KOPT-K1 (cell line): Measurements from ENCODE around the gene CDKN2AIPNL.

ENCODE experiments used
- H3K27ac ChIP-seq: fragments of 200-600 bp; sonication (generic); 2 replicates; pipeline ENCODE4 v1.5.1; 2016; ENCODE audit warnings: antibody characterized with exemption, mild to moderate bottlenecking, low read depth, low read length; ENCODE audit not compliant: poor library complexity, severe bottlenecking
- H3K36me3 ChIP-seq: fragments of 200-600 bp; sonication (generic); 2 replicates; pipeline ENCODE4 v1.5.1; 2017; ENCODE audit warnings: antibody characterized with exemption, mild to moderate bottlenecking, low read length, moderate library complexity; ENCODE audit not compliant: insufficient read depth
- H3K9me3 ChIP-seq: fragments of 200-600 bp; sonication (generic); 2 replicates; pipeline ENCODE4 v1.5.1; 2017; ENCODE audit warnings: antibody characterized with exemption, low read length, mild to moderate bottlenecking; ENCODE audit not compliant: insufficient read depth, poor library complexity, severe bottlenecking

The CDKN2AIPNL gene, protein sequence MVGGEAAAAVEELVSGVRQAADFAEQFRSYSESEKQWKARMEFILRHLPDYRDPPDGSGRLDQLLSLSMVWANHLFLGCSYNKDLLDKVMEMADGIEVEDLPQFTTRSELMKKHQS

DNA sequence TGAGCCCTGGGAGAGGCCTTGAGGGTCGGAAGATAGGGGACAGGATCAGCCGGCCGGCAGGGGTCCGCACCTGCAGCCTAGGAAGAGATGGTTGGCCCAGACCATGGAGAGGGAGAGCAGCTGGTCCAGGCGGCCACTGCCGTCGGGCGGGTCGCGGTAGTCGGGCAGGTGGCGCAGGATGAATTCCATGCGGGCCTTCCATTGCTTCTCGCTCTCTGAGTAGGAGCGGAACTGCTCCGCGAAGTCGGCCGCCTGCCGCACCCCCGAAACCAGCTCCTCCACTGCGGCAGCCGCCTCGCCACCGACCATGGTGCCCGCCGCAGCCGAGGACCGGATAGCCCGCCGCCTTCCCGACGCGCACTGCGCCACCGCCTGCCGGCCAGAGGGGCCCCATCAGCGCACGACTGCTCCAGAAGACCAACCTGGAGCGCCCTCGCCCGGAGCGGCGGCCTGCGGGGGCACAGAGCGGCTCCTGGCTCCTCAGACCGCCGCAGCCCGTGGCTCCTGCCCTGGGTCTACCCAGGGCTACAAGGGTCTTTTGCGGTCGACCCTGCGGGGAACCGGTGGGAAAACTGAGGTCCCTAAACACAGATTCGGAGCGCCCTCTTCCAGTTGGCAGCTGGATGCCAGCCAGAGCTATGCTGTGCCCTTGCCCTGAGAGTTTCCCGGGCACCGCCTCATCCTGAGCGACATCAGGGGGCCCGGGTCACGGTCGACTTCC is at the start of gene CDKN2AIPNL:
Gene CDKN2AIPNL, minus strand, starts transcription at position 336 of the 721 bp plus-strand sequence. Its CDS starts 27 bp downstream, at position 309.
- peak within 1 kb of the TSS; percentile 74 for H3K27ac ChIP-seq

DNA sequence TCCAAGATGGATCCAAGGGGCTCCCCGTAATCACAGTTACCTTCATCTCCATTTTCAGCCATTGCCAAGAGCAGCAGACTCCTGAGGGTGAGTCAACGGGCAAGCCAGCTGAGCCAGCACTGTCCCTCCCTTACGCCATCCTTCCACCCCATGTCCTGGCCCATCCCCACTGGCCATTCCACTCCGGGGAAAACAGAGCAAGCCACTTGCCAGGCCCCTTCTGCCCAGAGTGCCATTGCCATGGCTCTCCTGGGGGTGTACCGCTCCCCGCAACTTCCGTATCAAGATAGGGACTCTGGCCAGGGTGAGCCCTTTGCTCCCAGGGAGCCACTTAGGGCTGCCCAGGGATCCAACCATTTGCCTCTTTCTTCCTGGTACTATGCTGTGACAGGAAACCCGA is 48.9 kb upstream of the CDKN2AIPNL start:
- no peaks in the 10 kb centered on the region for H3K9me3 ChIP-seq
- no peak overlapping the region for H3K27ac ChIP-seq
- no peaks in the 10 kb centered on the region for H3K36me3 ChIP-seq

More for the DNA sequence above, at the start of gene CDKN2AIPNL:
- H3K36me3 ChIP-seq = peaks cover 27% of the 10 kb centered on the region
- H3K9me3 ChIP-seq = no peaks in the 10 kb centered on the region

- no peaks in the 10 kb centered on the region for H3K9me3 ChIP-seq
- H3K27ac ChIP-seq = no peak overlapping the region
- no peaks in the 10 kb centered on the region for H3K36me3 ChIP-seq
These were observed 47.8 kb upstream of the CDKN2AIPNL start for GRCh38 chr5:134459491-134459890.

GRCh38 chr5:134459010-134459403 is 47.3 kb upstream of the CDKN2AIPNL start:
- H3K9me3 ChIP-seq = no peaks in the 10 kb centered on the region
- no peaks in the 10 kb centered on the region for H3K36me3 ChIP-seq
- H3K27ac ChIP-seq = no peak overlapping the region

DNA sequence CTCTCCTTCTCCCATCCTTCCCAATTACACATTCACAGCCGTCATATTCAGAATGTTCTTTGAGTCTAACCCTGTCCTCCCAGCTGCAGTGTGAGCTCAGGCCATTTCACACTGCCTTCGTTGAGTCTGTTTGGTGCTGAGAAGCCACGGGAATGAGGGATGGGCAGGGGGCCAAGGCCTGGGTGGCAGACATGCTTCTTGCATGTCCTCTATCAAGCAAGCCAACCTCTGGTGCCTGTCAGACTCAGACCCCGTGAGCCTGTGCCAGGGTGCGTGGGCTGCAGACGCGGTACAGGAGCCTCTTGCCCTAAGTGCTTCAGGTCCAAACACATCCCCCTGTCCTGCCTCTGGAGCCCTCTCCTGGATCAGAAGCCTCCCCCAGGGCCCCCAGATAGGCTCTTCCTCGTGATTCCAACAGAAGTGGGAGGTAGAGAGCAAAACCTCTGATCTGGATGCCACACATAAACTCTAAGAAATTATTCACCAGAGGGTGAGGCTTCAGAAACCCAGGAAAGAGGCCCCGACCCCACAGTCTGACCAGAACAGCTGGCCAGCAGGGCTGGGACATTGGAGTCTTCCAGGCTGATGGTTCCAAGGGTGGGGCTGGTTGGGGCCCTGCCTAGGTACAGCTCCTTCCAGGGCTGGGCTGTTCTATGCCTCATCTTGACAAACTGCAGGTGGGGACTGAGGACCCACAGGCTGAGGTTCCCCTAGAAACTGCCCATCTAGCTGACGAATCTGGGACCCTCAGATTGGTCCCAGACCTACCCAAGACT is 46.7 kb upstream of the CDKN2AIPNL start:
- Histone ChIP-seq H3K27ac (no peak overlapping the region), H3K9me3 (no peaks in the 10 kb centered on the region), H3K36me3 (no peaks in the 10 kb centered on the region)

DNA sequence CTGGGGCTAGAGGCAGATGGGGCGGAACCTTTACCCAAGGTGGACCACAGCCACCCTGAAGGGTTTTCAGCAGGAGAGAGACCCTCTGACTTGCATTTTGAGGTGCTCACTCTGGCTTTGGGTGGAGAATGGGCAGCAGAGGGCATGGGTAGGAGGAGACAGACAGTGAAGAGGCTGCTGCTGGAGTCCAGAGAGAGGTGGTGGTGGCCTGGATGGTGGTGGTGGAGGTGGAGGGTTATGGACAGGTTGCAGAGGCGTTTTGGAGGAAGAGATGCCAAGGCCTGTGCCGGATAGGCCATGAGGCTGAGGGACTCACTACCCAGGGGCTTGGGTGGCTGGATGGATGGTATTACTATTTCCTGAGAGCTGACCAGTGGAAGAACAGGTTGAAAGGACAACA is 46.1 kb upstream of the CDKN2AIPNL start:
- Histone ChIP-seq H3K27ac (no peak overlapping the region), H3K9me3 (no peaks in the 10 kb centered on the region), H3K36me3 (no peaks in the 10 kb centered on the region)

DNA sequence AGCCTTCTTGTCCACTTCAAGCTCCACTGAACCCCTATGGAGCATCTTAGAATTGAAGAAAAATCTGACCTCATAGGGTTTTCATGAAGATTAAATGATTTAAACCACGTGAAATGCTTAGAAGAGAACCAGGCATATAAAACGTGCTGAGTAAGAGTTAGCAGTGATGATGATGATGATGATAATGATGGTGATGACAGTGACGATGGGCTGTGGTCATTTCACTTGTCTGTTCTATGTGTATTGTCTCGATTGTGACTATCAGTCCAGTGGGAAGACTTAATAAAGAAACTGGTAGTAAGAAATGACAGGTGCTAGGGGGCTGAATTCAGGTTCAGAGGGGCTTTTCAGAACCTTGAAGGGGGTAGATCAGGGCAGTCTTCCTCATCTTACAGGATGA is 45.1 kb upstream of the CDKN2AIPNL start:
- Histone ChIP-seq H3K9me3 (no peaks in the 10 kb centered on the region), H3K36me3 (no peaks in the 10 kb centered on the region), H3K27ac (no peak overlapping the region)

DNA sequence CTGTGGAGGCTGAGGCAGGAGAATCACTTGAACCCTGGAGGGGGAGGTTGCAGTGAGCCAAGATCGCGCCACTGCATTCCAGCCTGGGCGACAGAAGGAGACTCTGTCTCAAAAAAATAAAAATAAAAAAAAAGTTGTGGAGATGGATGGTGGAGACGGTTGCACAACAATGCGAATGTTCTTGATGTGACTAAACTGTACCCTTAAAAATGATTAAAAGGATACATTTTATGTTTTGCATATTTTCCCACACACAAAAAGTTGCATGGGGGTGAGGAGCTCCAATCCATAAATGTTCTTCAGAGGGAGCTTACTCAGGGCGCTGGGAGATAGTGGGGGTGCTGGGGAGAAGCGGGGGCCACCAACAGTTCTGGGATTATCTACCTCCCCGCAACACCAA is 43.8 kb upstream of the CDKN2AIPNL start:
- no peaks in the 10 kb centered on the region for H3K36me3 ChIP-seq
- no peaks in the 10 kb centered on the region for H3K9me3 ChIP-seq

DNA sequence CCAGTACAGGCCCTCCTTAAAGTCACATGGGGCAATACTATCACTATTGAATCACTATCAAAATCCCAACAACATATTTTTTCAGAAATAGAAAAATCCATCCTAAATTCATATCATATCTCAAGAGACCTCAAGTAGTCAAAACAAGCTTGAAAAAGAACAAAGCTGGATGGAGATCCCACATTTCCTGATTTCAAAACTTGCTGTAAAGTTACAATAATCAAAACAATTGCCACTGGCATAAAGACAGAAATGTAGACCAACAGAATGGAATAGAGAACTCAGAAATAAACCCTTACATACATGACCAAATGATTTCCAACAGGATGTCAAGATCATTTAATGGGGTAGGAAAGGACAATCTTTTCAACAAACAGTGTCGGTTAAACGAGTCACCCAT is 41.3 kb upstream of the CDKN2AIPNL start:
- no peaks in the 10 kb centered on the region for H3K36me3 ChIP-seq
- H3K9me3 ChIP-seq = no peaks in the 10 kb centered on the region
- H3K27ac ChIP-seq = no peak overlapping the region

More for the DNA sequence above, 43.8 kb upstream of the CDKN2AIPNL start:
- no peak overlapping the region for H3K27ac ChIP-seq

- Histone ChIP-seq H3K27ac (no peak overlapping the region), H3K36me3 (no peaks in the 10 kb centered on the region), H3K9me3 (no peaks in the 10 kb centered on the region)
These were observed 40.3 kb upstream of the CDKN2AIPNL start for GRCh38 chr5:134451936-134452505.

GRCh38 chr5:134451225-134451935 is 39.7 kb upstream of the CDKN2AIPNL start:
- Histone ChIP-seq H3K36me3 (no peaks in the 10 kb centered on the region), H3K9me3 (no peaks in the 10 kb centered on the region), H3K27ac (no peak overlapping the region)

- Histone ChIP-seq H3K27ac (no peak overlapping the region), H3K36me3 (no peaks in the 10 kb centered on the region), H3K9me3 (no peaks in the 10 kb centered on the region)
These were observed 38.7 kb upstream of the CDKN2AIPNL start for GRCh38 chr5:134450374-134450773.

GRCh38 chr5:134449167-134449566 is 37.5 kb upstream of the CDKN2AIPNL start:
- H3K9me3 ChIP-seq = no peaks in the 10 kb centered on the region
- no peak overlapping the region for H3K27ac ChIP-seq
- H3K36me3 ChIP-seq = no peaks in the 10 kb centered on the region

GRCh38 chr5:134447815-134448520 is 36.3 kb upstream of the CDKN2AIPNL start:
- H3K36me3 ChIP-seq = no peaks in the 10 kb centered on the region
- H3K27ac ChIP-seq = no peak overlapping the region
- no peaks in the 10 kb centered on the region for H3K9me3 ChIP-seq
